Neural progenitor cell (in vitro differentiated cells): ENCODE results near the gene ZNF35. TPM values are rescaled to one million over a fixed set of nuclear protein-coding genes. Genes with fewer than 3 reads are reported as not detected.
A peak's percentile ranks its signal among the peaks of the same experiment; 100 is the strongest.

ENCODE experiments used
- DNase-seq: peaks from one replicate; pipeline ENCODE4 v3.0.0-alpha.2; 2016; ENCODE audit warnings: low spot score
- H2AFZ ChIP-seq: fragments of 200-600 bp; sonication (generic); replicated peaks from 2 replicates; pipeline ENCODE4 v1.6.1; 2016; ENCODE audit warnings: antibody characterized with exemption
- H3F3A ChIP-seq: fragments of 200-600 bp; sonication (generic); 2 replicates; pipeline ENCODE4 v1.6.1; 2016; ENCODE audit warnings: antibody characterized with exemption, low read depth
- H3K27ac ChIP-seq: fragments of 200-600 bp; sonication (generic); 2 replicates; pipeline ENCODE4 v1.5.1; 2016; ENCODE audit warnings: mild to moderate bottlenecking
- H3K27me3 ChIP-seq: fragments of 200-600 bp; sonication (generic); 2 replicates; pipeline ENCODE4 v1.6.1; 2016; ENCODE audit warnings: mild to moderate bottlenecking, moderate library complexity
- H3K36me3 ChIP-seq: fragments of 200-600 bp; sonication (generic); 2 replicates; pipeline ENCODE4 v1.5.1; 2016
- H3K4me1 ChIP-seq: fragments of 200-600 bp; sonication (generic); 2 replicates; pipeline ENCODE4 v1.6.1; 2016; ENCODE audit warnings: mixed run types
- H3K4me2 ChIP-seq: fragments of 200-600 bp; sonication (generic); 2 replicates; pipeline ENCODE4 v1.6.1; 2016
- H3K4me3 ChIP-seq: fragments of 200-600 bp; sonication (generic); 2 replicates; pipeline ENCODE4 v1.5.1; 2016
- H3K79me2 ChIP-seq: fragments of 200-600 bp; sonication (generic); 2 replicates; pipeline ENCODE4 v1.6.1; 2016; ENCODE audit warnings: low read depth
- H3K9ac ChIP-seq: fragments of 200-600 bp; sonication (generic); 2 replicates; pipeline ENCODE4 v1.6.1; 2016
- H3K9me3 ChIP-seq: fragments of 200-600 bp; sonication (generic); 2 replicates; pipeline ENCODE4 v1.5.1; 2016; ENCODE audit warnings: low read depth
- H4K20me1 ChIP-seq: fragments of 200-600 bp; sonication (generic); 2 replicates; pipeline ENCODE4 v1.6.1; 2016; ENCODE audit warnings: low read depth
- H3K27ac Mint-ChIP-seq: 3 replicates; pipeline ENCODE4 v1.8.0; 2021; ENCODE audit warnings: mixed read lengths
- H3K27me3 Mint-ChIP-seq: 2 replicates; pipeline ENCODE4 v1.8.0; 2022; ENCODE audit warnings: low read depth, mild to moderate bottlenecking, inconsistent platforms, moderate library complexity, mixed read lengths; ENCODE audit not compliant: insufficient read depth
- H3K36me3 Mint-ChIP-seq: 3 replicates; pipeline ENCODE4 v1.8.0; 2021; ENCODE audit warnings: mixed read lengths
- H3K4me1 Mint-ChIP-seq: 3 replicates; pipeline ENCODE4 v1.8.0; 2021; ENCODE audit warnings: mixed read lengths
- H3K4me3 Mint-ChIP-seq: 3 replicates; pipeline ENCODE4 v1.8.0; 2021; ENCODE audit warnings: mild to moderate bottlenecking, moderate library complexity, mixed read lengths
- H3K9me3 Mint-ChIP-seq: 3 replicates; pipeline ENCODE4 v1.8.0; 2020; ENCODE audit warnings: mixed read lengths
- EZH2 ChIP-seq: fragments of 200-600 bp; sonication (generic); IDR thresholded peaks from 2 replicates; pipeline ENCODE4 v1.6.1; 2017; ENCODE audit warnings: antibody characterized with exemption, mild to moderate bottlenecking, moderate library complexity
- EZH2phosphoT487 ChIP-seq: fragments of 200-600 bp; sonication (generic); IDR thresholded peaks from 2 replicates; pipeline ENCODE4 v1.6.1; 2017; ENCODE audit warnings: antibody characterized with exemption
- total RNA-seq: library from RNA; depleted of rRNA; stranded (reverse); fragments of >200 nt; gene quantifications from 2 replicates; pipeline ENCODE4 v1.2.3, GENCODE V29; 2015; ENCODE audit warnings: low replicate concordance
- TF ChIP-seq, protein P1 (sequence below): fragments of 200-600 bp; sonication (generic); IDR thresholded peaks from 2 replicates; pipeline ENCODE4 v1.5.1; 2017; ENCODE audit warnings: antibody characterized with exemption, mild to moderate bottlenecking

The ZNF35 gene
- total RNA-seq, 1 donor from 2014 or later: 29.8 TPM

DNA sequence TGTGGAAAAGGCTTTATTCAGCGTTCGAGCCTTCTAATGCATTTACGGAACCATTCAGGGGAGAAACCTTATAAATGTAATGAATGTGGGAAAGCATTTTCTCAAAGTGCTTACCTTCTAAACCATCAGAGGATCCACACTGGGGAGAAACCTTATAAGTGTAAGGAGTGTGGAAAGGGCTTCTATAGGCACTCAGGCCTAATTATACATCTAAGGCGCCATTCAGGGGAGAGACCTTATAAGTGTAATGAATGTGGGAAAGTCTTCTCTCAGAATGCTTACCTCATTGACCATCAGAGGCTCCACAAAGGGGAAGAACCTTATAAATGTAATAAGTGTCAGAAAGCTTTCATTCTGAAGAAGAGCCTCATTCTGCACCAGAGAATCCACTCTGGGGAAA is 6.2 kb upstream of the ZNF35 start:
- no peak overlapping the region for H3K9ac ChIP-seq
- no peak for DNase-seq
- H2AFZ ChIP-seq: no peak overlapping the region
- no peaks in the 10 kb centered on the region for H3K27me3 ChIP-seq
- Mint-ChIP-seq H3K4me3 (no peak overlapping the region), H3K4me1 (no peaks in the 10 kb centered on the region), H3K36me3 (peaks cover 79% of the 10 kb centered on the region), H3K9me3 (peaks cover 58% of the 10 kb centered on the region), H3K27ac (no peak overlapping the region), H3K27me3 (no peaks in the 10 kb centered on the region)
- peaks cover 25% of the 10 kb centered on the region for H3K9me3 ChIP-seq
- no peaks in the 10 kb centered on the region for H3K4me1 ChIP-seq
- TF ChIP-seq, protein P1, sequence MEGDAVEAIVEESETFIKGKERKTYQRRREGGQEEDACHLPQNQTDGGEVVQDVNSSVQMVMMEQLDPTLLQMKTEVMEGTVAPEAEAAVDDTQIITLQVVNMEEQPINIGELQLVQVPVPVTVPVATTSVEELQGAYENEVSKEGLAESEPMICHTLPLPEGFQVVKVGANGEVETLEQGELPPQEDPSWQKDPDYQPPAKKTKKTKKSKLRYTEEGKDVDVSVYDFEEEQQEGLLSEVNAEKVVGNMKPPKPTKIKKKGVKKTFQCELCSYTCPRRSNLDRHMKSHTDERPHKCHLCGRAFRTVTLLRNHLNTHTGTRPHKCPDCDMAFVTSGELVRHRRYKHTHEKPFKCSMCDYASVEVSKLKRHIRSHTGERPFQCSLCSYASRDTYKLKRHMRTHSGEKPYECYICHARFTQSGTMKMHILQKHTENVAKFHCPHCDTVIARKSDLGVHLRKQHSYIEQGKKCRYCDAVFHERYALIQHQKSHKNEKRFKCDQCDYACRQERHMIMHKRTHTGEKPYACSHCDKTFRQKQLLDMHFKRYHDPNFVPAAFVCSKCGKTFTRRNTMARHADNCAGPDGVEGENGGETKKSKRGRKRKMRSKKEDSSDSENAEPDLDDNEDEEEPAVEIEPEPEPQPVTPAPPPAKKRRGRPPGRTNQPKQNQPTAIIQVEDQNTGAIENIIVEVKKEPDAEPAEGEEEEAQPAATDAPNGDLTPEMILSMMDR: no peak
- no peak for TF ChIP-seq EZH2
- TF ChIP-seq EZH2phosphoT487: no peak
- H3K36me3 ChIP-seq: peaks cover 61% of the 10 kb centered on the region
- peaks cover 14% of the 10 kb centered on the region for H3F3A ChIP-seq
- no peak overlapping the region for H3K4me2 ChIP-seq
- H3K4me3 ChIP-seq: no peak overlapping the region
- peaks cover 24% of the 10 kb centered on the region for H3K79me2 ChIP-seq
- no peak overlapping the region for H3K27ac ChIP-seq
- H4K20me1 ChIP-seq: no peaks in the 10 kb centered on the region

DNA sequence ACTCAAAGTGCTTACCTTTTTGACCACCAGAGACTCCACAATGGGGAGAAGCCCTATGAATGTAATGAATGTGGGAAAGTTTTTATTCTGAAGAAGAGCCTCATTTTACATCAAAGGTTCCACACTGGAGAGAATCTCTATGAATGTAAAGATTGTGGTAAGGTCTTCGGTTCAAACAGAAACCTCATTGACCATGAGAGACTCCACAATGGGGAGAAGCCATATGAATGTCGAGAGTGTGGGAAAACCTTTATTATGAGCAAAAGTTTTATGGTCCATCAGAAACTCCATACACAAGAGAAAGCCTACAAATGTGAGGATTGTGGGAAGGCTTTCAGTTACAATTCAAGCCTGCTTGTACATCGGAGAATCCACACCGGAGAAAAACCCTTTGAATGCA is 5.5 kb upstream of the ZNF35 start:
- H3K4me1 Mint-ChIP-seq: peaks cover 2% of the 10 kb centered on the region
- peaks cover 14% of the 10 kb centered on the region for H3F3A ChIP-seq
- H3K4me3 Mint-ChIP-seq: no peak overlapping the region
- H3K27ac Mint-ChIP-seq: no peak overlapping the region
- H3K9ac ChIP-seq: no peak overlapping the region
- no peak overlapping the region for H3K4me2 ChIP-seq
- H2AFZ ChIP-seq: no peak overlapping the region
- no peak for TF ChIP-seq EZH2phosphoT487
- peaks cover 17% of the 10 kb centered on the region for H3K79me2 ChIP-seq
- H3K27me3 ChIP-seq: no peaks in the 10 kb centered on the region
- H3K4me1 ChIP-seq: no peaks in the 10 kb centered on the region
- H3K36me3 ChIP-seq: peaks cover 54% of the 10 kb centered on the region
- no peak for DNase-seq
- peaks cover 25% of the 10 kb centered on the region for H3K9me3 ChIP-seq
- H3K27ac ChIP-seq: no peak overlapping the region
- peaks cover 51% of the 10 kb centered on the region for H3K9me3 Mint-ChIP-seq
- H3K36me3 Mint-ChIP-seq: peaks cover 72% of the 10 kb centered on the region
- no peaks in the 10 kb centered on the region for H3K27me3 Mint-ChIP-seq
- no peak overlapping the region for H3K4me3 ChIP-seq
- H4K20me1 ChIP-seq: no peaks in the 10 kb centered on the region

DNA sequence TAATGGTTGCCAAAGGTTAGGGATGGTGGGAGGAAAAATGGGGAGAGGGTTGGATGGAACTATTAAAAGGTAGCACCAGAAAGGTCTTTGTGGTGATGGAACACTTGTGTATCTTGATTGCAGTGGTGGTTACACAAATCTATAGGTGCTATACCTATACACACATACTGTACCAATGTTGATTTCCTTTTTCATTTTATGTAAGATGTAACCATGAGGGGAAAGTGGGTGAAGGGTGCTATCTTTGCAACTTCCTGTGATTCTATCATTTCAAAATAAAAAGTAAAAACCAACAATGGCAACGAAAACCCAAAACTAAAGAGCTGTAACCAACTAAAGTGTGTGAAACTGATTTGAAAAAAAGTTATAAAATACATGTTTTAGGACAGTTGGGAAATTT is 761 bp upstream of the ZNF35 start:
- Mint-ChIP-seq H3K27ac (peak overlapping the region; percentile 78), H3K27me3 (peaks cover 2% of the 10 kb centered on the region), H3K36me3 (peaks cover 47% of the 10 kb centered on the region)

DNA sequence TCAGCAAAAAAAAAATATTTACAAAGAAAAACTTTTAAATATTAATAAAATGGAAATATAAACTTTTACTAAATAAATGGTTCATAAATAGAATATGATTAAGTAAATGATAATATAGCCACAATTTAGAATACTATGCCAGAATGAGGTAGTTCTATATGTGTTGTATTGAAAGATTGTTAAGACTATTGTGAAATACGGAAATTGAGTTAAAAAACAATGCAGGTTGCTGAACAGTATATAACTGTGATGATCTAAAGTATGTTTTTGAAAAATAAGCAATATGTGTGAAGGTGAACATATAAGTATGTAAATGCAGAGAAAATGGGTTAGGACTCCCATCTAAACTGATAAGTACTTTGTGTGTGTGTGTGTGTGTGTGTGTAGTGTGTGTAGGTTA is 1.2 kb downstream of the ZNF35 start:
- Histone ChIP-seq H3K27me3 (no peaks in the 10 kb centered on the region), H3F3A (peaks cover 14% of the 10 kb centered on the region), H4K20me1 (peaks cover 7% of the 10 kb centered on the region), H3K36me3 (peaks cover 3% of the 10 kb centered on the region), H3K9ac (peak overlapping the region; percentile 91), H3K4me1 (peaks cover 10% of the 10 kb centered on the region), H2AFZ (no peak overlapping the region), H3K27ac (no peak overlapping the region), H3K4me2 (peak overlapping the region; percentile 91), H3K4me3 (peak overlapping the region; percentile 94), H3K9me3 (no peaks in the 10 kb centered on the region), H3K79me2 (peaks cover 34% of the 10 kb centered on the region)
- peaks cover 3% of the 10 kb centered on the region for H3K9me3 Mint-ChIP-seq
- no peak for DNase-seq
- no peak overlapping the region for H3K27ac Mint-ChIP-seq
- peaks cover 2% of the 10 kb centered on the region for H3K27me3 Mint-ChIP-seq
- H3K4me3 Mint-ChIP-seq: peak overlapping the region; percentile 98
- TF ChIP-seq, protein P1: no peak
- TF ChIP-seq EZH2phosphoT487 (no peak), EZH2 (no peak)
- H3K36me3 Mint-ChIP-seq: peaks cover 46% of the 10 kb centered on the region
- H3K4me1 Mint-ChIP-seq: peaks cover 10% of the 10 kb centered on the region

More for the DNA sequence above, 761 bp upstream of the ZNF35 start:
- Histone ChIP-seq H2AFZ (no peak overlapping the region), H4K20me1 (peaks cover 7% of the 10 kb centered on the region), H3K4me2 (peak overlapping the region; percentile 91), H3K9me3 (peaks cover 13% of the 10 kb centered on the region), H3K4me1 (peaks cover 10% of the 10 kb centered on the region), H3K36me3 (peaks cover 17% of the 10 kb centered on the region), H3K27me3 (no peaks in the 10 kb centered on the region), H3K27ac (no peak overlapping the region), H3K9ac (no peak overlapping the region), H3F3A (peaks cover 14% of the 10 kb centered on the region), H3K79me2 (peaks cover 28% of the 10 kb centered on the region), H3K4me3 (peak overlapping the region; percentile 94)
- peak overlapping the region; percentile 98 for H3K4me3 Mint-ChIP-seq
- no peak for DNase-seq
- H3K4me1 Mint-ChIP-seq: peaks cover 10% of the 10 kb centered on the region
- TF ChIP-seq, protein P1: no peak
- no peak for TF ChIP-seq EZH2phosphoT487
- peaks cover 14% of the 10 kb centered on the region for H3K9me3 Mint-ChIP-seq
